GM18505 (cell line): Measurements from ENCODE around the gene LRBA.

Experiments used
- ATAC-seq: cut with Tn5 transposase; IDR thresholded peaks from one replicate; pipeline ENCODE4 v1.9.1; 2021; ENCODE audit not compliant: unreplicated experiment
- POLR2A ChIP-seq: IDR thresholded peaks from 4 replicates; pipeline ENCODE4 v1.6.1; 2011; ENCODE audit warnings: borderline replicate concordance; ENCODE audit not compliant: insufficient read depth, insufficient read length; ENCODE audit errors: extremely low read depth

The LRBA gene

GRCh38 chr4:150784939-150785338, 230.1 kb downstream of the LRBA start:
- ATAC-seq: no peak
- no peak for TF ChIP-seq POLR2A

- no peak for TF ChIP-seq POLR2A
- no peak for ATAC-seq
Measured at GRCh38 chr4:150784305-150784704, 230.8 kb downstream of the LRBA start.

GRCh38 chr4:150782921-150783320, 232.2 kb downstream of the LRBA start:
- no peak for TF ChIP-seq POLR2A
- ATAC-seq: no peak

- TF ChIP-seq POLR2A: no peak
- no peak for ATAC-seq
Measured at GRCh38 chr4:150782311-150782710, 232.8 kb downstream of the LRBA start.

GRCh38 chr4:150781191-150781590, 233.9 kb downstream of the LRBA start:
- no peak for ATAC-seq
- TF ChIP-seq POLR2A: no peak

GRCh38 chr4:150779707-150780106, 235.4 kb downstream of the LRBA start:
- ATAC-seq: no peak

GRCh38 chr4:150773729-150774449, 241.2 kb downstream of the LRBA start:
- no peak for ATAC-seq
- TF ChIP-seq POLR2A: no peak

More at GRCh38 chr4:150779707-150780106, 235.4 kb downstream of the LRBA start:
- no peak for TF ChIP-seq POLR2A

- no peak for TF ChIP-seq POLR2A
- no peak for ATAC-seq
Measured at GRCh38 chr4:150773032-150773431, 242.1 kb downstream of the LRBA start.

GRCh38 chr4:150771382-150771781, 243.7 kb downstream of the LRBA start:
- ATAC-seq: no peak
- no peak for TF ChIP-seq POLR2A

GRCh38 chr4:150769845-150770244, 245.2 kb downstream of the LRBA start:
- no peak for TF ChIP-seq POLR2A
- no peak for ATAC-seq

- no peak for ATAC-seq
- no peak for TF ChIP-seq POLR2A
Measured at GRCh38 chr4:150769248-150769647, 245.8 kb downstream of the LRBA start.

- ATAC-seq: no peak
- TF ChIP-seq POLR2A: no peak
Measured at GRCh38 chr4:150768497-150768896, 246.6 kb downstream of the LRBA start.

GRCh38 chr4:150765216-150765615, 249.9 kb downstream of the LRBA start:
- no peak for ATAC-seq
- TF ChIP-seq POLR2A: no peak

- ATAC-seq: no peak
- TF ChIP-seq POLR2A: no peak
Measured at GRCh38 chr4:150751648-150752047, 263.4 kb downstream of the LRBA start.

- no peak for ATAC-seq
- TF ChIP-seq POLR2A: no peak
Measured at GRCh38 chr4:150750824-150751223, 264.3 kb downstream of the LRBA start.
